GM23248 (cell line): ENCODE results near the gene ATAD1.

Source experiments
- EZH2 ChIP-seq: fragments of 200-600 bp; sonication (generic); IDR thresholded peaks from 2 replicates; pipeline ENCODE4 v1.6.1; 2018; ENCODE audit warnings: antibody characterized with exemption, mild to moderate bottlenecking; ENCODE audit not compliant: insufficient read depth, poor library complexity, severe bottlenecking
- EZH2phosphoT487 ChIP-seq: fragments of 200-600 bp; sonication (generic); IDR thresholded peaks from 2 replicates; pipeline ENCODE4 v1.6.1; 2018; ENCODE audit warnings: antibody characterized with exemption, moderate library complexity, mild to moderate bottlenecking, low read depth; ENCODE audit not compliant: insufficient read depth

- TF ChIP-seq EZH2phosphoT487 (no peak), EZH2 (no peak)
Observed at GRCh38 chr10:87846023-87846422, 28.0 kb upstream of the ATAD1 start.
